Measurements from ENCODE around the gene MON1A.

- TF ChIP-seq POLR2A (IDR thresholded peaks at IDR 0.05; ENCODE audit: low read depth, low read length) (no peak), POLR2AphosphoS5 (IDR thresholded peaks at IDR 0.05; ENCODE audit: low read depth, low read length) (no peak), TAF1 (IDR thresholded peaks at IDR 0.05; ENCODE audit: borderline replicate concordance, low read depth, low read length) (no peak)
These were observed 23.3 kb upstream of the MON1A start for GRCh38 chr3:49952924-49953323.
